Osteoblast (primary cell): ENCODE data around the gene SP110. TPM values are rescaled to one million over a fixed set of nuclear protein-coding genes. Genes with fewer than 3 reads are reported as not detected.

Source experiments
- DNase-seq: peaks from one replicate; pipeline ENCODE4 v3.0.0; 2011; ENCODE audit warnings: low spot score, mixed read lengths; ENCODE audit not compliant: insufficient read length; ENCODE audit errors: missing footprints
- H2AFZ ChIP-seq: 2 replicates; pipeline ENCODE4 v1.6.0; 2011; ENCODE audit warnings: mild to moderate bottlenecking, low read length
- H3K27ac ChIP-seq: 2 replicates; pipeline ENCODE4 v1.5.1; 2011; ENCODE audit warnings: mild to moderate bottlenecking, low read depth, low read length, moderate library complexity
- H3K27me3 ChIP-seq: 2 replicates; pipeline ENCODE4 v1.6.0; 2012; ENCODE audit warnings: mild to moderate bottlenecking, control low read depth, inconsistent platforms, low read length, moderate library complexity; ENCODE audit not compliant: insufficient read depth
- H3K36me3 ChIP-seq: 2 replicates; pipeline ENCODE4 v1.5.1; 2011; ENCODE audit warnings: mild to moderate bottlenecking, low read length, control low read depth, moderate library complexity; ENCODE audit not compliant: insufficient read depth
- H3K4me1 ChIP-seq: 2 replicates; pipeline ENCODE4 v1.5.1; 2011; ENCODE audit warnings: mild to moderate bottlenecking, low read length, control low read depth, moderate library complexity; ENCODE audit not compliant: insufficient read depth
- H3K4me2 ChIP-seq: 2 replicates; pipeline ENCODE4 v1.6.0; 2011; ENCODE audit warnings: mild to moderate bottlenecking, low read length; ENCODE audit not compliant: insufficient read depth
- H3K4me3 ChIP-seq: fragments of 200-600 bp; sonication (generic); 3 replicates; pipeline ENCODE4 v1.5.1; 2012; ENCODE audit warnings: mild to moderate bottlenecking, low read length, inconsistent platforms; ENCODE audit not compliant: insufficient read depth
- H3K79me2 ChIP-seq: 2 replicates; pipeline ENCODE4 v1.6.0; 2012; ENCODE audit warnings: mild to moderate bottlenecking, low read length, control low read depth, inconsistent platforms; ENCODE audit not compliant: insufficient read depth
- H3K9me3 ChIP-seq: 2 replicates; pipeline ENCODE4 v1.5.1; 2011; ENCODE audit warnings: low read depth, low read length, control low read depth
- H4K20me1 ChIP-seq: 2 replicates; pipeline ENCODE4 v1.6.0; 2012; ENCODE audit warnings: mild to moderate bottlenecking, low read length, control low read depth; ENCODE audit not compliant: insufficient read depth
- total RNA-seq: library from RNA; depleted of rRNA; stranded (reverse); fragments of >200 nt; gene quantifications from 2 replicates; pipeline ENCODE4 v1.2.3, GENCODE V29; 2012
- TF ChIP-seq, protein P1 (sequence below): IDR thresholded peaks from 2 replicates; pipeline ENCODE4 v1.5.1; 2011; ENCODE audit warnings: mild to moderate bottlenecking, low read depth, low read length, moderate library complexity; ENCODE audit errors: extremely low read depth

The SP110 gene
- total RNA-seq, 1 donor, result 15.9 TPM

DNA sequence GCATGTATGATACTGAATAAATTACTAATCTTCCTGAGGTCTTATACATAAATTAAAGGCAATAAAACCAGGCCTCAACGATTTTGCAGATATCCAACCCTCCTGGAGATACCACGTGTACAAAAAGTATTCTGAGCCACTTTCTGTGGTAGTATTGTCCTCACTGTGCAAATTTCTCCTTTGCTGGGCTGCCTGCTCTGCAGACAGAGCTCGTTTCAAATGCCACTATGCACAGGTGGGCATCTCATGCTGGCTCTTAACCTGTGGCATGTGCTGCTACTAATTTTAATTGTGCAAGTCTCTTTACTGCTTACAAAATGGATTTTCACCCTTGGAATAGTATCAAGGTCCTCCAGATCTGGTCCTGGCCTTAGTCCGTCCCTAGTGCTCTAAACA, 84.7 kb downstream of the SP110 start:
- no peak overlapping the region for H3K4me2 ChIP-seq
- TF ChIP-seq, protein P1, sequence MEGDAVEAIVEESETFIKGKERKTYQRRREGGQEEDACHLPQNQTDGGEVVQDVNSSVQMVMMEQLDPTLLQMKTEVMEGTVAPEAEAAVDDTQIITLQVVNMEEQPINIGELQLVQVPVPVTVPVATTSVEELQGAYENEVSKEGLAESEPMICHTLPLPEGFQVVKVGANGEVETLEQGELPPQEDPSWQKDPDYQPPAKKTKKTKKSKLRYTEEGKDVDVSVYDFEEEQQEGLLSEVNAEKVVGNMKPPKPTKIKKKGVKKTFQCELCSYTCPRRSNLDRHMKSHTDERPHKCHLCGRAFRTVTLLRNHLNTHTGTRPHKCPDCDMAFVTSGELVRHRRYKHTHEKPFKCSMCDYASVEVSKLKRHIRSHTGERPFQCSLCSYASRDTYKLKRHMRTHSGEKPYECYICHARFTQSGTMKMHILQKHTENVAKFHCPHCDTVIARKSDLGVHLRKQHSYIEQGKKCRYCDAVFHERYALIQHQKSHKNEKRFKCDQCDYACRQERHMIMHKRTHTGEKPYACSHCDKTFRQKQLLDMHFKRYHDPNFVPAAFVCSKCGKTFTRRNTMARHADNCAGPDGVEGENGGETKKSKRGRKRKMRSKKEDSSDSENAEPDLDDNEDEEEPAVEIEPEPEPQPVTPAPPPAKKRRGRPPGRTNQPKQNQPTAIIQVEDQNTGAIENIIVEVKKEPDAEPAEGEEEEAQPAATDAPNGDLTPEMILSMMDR, result no peak
- H3K79me2 ChIP-seq, result no peaks in the 10 kb centered on the region
- H2AFZ ChIP-seq, result no peak overlapping the region
- H3K27me3 ChIP-seq, result no peaks in the 10 kb centered on the region
- DNase-seq, result no peak
- H3K27ac ChIP-seq, result no peak overlapping the region
- H4K20me1 ChIP-seq, result no peaks in the 10 kb centered on the region
- peaks cover 6% of the 10 kb centered on the region for H3K4me1 ChIP-seq
- no peaks in the 10 kb centered on the region for H3K36me3 ChIP-seq
- H3K4me3 ChIP-seq, result no peak overlapping the region
- peaks cover 2% of the 10 kb centered on the region for H3K9me3 ChIP-seq

DNA sequence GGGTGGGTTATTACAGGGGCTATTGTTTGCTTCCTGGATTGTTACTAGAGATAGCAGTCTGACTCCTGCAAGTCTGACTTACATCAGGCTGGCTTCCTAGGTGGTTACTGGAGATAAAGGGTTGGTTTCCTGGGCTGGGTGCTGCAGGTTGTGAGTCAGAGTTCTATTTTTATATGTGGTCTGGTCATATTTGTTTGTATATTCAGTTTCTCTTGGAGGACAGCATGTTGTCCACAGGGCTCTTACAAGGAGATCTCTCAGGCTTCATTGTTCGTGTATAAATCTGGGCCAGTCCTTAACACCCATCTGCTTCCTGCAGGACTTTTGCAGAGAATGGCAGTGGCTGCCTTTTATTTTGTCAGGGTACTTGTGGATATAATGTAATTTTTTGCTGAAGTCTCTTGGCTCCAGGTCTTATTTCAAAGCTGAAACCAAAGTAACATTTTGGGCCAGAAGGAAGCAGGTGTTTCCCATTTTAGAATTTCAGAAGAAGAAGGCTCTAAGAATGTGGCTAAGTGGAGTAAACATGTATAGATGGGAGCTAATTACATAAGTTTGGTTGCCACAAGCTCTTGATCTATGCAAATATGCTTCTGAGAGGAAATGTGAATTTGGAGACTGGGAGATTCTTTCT, 85.2 kb downstream of the SP110 start:
- Histone ChIP-seq H3K79me2 (no peaks in the 10 kb centered on the region), H3K4me3 (no peak overlapping the region), H3K9me3 (peaks cover 2% of the 10 kb centered on the region), H3K27me3 (no peaks in the 10 kb centered on the region), H4K20me1 (no peaks in the 10 kb centered on the region), H3K4me1 (peaks cover 6% of the 10 kb centered on the region), H3K4me2 (no peak overlapping the region), H3K27ac (no peak overlapping the region), H3K36me3 (no peaks in the 10 kb centered on the region), H2AFZ (no peak overlapping the region)
- peak; percentile 66 for DNase-seq
- TF ChIP-seq, protein P1, result no peak

DNA sequence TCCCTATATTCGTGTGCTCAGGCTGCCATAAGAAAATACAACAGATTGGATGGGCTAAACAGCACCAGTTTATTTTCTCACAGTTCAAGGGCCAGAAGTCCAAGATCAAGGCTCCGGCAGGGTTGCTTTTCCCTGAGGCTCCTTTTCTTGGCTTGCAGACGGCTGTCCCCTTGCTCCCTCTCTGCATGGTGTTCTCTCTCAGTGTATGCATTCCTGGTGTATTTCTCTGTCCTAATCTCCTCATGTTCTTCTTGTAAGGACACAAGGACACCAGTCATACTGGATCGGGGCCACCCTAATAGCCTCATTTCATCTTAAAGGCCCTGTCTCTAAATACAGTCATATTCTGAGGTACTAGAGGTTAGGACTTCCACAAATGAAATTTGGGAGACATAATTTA, 88.4 kb downstream of the SP110 start:
- no peak overlapping the region for H3K4me3 ChIP-seq
- H3K4me1 ChIP-seq, result peaks cover 6% of the 10 kb centered on the region
- H3K9me3 ChIP-seq, result peaks cover 2% of the 10 kb centered on the region
- TF ChIP-seq, protein P1, result no peak
- no peaks in the 10 kb centered on the region for H4K20me1 ChIP-seq
- H3K4me2 ChIP-seq, result no peak overlapping the region
- peak overlapping the region; percentile 88 for H2AFZ ChIP-seq
- no peak overlapping the region for H3K27ac ChIP-seq
- no peaks in the 10 kb centered on the region for H3K27me3 ChIP-seq
- no peaks in the 10 kb centered on the region for H3K79me2 ChIP-seq
- no peaks in the 10 kb centered on the region for H3K36me3 ChIP-seq
- DNase-seq, result no peak

DNA sequence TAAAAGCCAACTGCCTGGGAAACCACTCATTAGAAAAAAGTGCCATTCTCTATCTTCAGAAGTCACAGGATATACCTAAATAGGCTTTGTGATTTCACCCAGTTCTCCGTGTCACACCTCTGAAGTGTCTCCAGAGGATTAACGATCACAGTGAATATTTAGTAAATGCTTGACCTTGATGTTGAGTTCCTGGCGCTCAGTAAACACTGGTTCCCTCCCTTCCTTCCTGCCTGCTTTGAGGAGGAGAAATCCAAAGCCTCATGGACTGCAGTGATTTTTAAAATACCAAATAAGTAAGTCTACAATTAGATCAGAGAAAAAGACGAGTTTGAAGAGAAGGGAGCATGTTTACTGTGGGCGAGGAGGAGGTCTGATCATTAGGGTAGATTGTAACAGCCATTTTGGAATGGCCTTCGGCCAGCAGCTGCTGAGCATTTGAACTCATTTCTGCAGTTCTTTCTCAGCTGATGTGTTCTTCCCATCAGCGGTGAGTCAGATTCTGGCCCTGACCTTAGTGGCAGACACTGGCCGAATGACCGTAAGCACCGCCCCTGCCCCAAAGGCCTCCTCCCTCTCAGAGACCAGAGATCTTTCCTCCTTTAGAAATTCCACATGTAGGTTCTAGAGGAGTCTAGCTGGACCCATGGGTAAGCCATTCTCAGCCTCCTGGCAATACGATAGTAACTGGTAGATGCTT, 89.0 kb downstream of the SP110 start:
- TF ChIP-seq, protein P1, result no peak
- Histone ChIP-seq H3K4me3 (no peak overlapping the region), H4K20me1 (no peaks in the 10 kb centered on the region), H2AFZ (peak overlapping the region; percentile 88), H3K4me1 (peaks cover 6% of the 10 kb centered on the region), H3K27ac (peak overlapping the region; percentile 57), H3K79me2 (no peaks in the 10 kb centered on the region), H3K27me3 (no peaks in the 10 kb centered on the region), H3K9me3 (peaks cover 2% of the 10 kb centered on the region), H3K36me3 (no peaks in the 10 kb centered on the region), H3K4me2 (peak overlapping the region; percentile 38)
- peak; percentile 74 for DNase-seq
